GM12865 (cell line): Measurements from ENCODE around the gene OTOS.

Experiments
- DNase-seq: peaks from one replicate; pipeline ENCODE4 v3.0.0; 2010; ENCODE audit warnings: low read depth
- H3K4me3 ChIP-seq: 2 replicates; pipeline ENCODE4 v1.5.1; 2011; ENCODE audit warnings: mild to moderate bottlenecking, low read depth, low read length, control low read depth
- TF ChIP-seq, protein P1 (sequence below): IDR thresholded peaks from 2 replicates; pipeline ENCODE4 v1.5.1; 2011; ENCODE audit warnings: low read length, control low read depth, low read depth, inconsistent platforms; ENCODE audit not compliant: insufficient read depth; ENCODE audit errors: missing control alignments

OTOS gene

DNA sequence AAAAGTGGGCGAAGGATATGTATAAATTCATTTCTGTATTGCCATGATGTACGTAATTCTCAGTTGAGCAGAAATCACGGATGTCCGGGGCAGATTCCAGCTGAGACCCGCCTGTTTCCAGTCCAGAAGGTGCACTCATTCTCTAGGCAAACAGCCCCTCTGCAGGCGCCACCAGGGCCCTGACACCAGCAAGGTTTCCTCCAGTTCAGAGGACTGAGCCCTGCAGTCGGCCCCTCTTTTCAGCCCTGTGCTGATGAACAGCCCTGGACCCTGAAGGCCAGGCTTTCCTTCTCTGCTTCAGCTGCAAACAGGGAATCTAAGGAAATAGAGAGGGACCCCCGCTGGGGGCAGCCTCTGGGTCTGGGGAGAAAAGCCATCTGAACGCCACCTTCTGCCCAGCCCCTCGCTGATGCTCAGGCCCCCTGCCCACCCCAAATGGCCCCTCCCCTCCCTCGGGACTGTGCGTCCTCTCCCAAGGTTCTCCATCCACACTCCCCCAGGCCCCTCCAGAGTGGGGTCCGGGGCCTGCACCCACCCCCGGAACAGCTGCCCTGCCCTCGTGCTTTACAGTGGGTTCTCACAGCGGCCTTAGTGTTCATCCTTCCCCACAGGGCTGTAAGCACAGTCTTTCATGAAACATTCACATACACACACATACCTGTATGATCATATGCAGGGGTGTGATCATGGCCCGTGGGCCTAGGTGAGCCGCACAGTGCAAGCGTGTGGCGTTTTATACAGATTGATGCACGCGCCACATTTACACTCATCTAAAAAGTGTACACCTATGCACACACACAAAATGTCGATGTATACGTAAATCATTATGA, 16.4 kb downstream of the OTOS start:
- H3K4me3 ChIP-seq, result no peak overlapping the region
- DNase-seq, result no peak
- TF ChIP-seq, protein P1, sequence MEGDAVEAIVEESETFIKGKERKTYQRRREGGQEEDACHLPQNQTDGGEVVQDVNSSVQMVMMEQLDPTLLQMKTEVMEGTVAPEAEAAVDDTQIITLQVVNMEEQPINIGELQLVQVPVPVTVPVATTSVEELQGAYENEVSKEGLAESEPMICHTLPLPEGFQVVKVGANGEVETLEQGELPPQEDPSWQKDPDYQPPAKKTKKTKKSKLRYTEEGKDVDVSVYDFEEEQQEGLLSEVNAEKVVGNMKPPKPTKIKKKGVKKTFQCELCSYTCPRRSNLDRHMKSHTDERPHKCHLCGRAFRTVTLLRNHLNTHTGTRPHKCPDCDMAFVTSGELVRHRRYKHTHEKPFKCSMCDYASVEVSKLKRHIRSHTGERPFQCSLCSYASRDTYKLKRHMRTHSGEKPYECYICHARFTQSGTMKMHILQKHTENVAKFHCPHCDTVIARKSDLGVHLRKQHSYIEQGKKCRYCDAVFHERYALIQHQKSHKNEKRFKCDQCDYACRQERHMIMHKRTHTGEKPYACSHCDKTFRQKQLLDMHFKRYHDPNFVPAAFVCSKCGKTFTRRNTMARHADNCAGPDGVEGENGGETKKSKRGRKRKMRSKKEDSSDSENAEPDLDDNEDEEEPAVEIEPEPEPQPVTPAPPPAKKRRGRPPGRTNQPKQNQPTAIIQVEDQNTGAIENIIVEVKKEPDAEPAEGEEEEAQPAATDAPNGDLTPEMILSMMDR, result no peak

DNA sequence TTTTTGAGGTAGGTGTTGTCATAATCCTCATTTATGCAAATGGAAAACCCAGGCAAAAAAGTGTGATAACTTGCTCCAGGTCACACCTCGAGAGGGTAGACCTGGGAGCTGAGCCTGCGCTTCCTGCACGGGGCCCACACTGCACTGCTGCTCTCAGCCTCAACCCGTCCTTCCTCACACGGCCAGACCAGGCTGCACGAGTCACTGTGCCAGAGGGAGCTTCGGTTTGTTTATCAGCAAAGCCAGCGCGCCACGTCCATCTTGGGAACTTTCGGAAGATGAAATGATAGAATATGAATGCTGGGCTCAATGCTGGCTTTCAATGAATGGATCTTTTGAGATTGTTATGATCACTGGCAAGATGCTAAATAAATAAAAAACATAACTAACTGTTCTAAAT, 18.8 kb downstream of the OTOS start:
- DNase-seq, result no peak
- TF ChIP-seq, protein P1, result no peak

DNA sequence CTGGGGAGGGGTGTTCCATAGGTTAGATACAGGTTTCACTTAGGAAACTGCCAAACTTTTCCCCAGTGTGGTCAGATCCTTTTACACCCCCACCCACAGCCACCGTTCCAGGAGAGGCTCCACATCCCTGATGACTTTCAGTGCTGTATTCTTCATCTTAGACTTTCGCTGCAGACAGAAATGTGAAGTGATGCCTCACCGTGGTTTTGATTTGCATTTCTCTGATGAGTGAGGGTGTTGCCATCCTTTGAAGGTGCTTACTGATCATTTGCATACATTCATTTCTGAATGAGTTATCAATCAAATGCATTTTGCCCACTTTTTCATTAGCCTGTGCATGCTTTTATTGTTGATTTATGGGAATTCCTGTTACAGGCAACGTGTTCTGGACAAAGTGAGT, 19.3 kb downstream of the OTOS start:
- DNase-seq, result peak; percentile 34
- H3K4me3 ChIP-seq, result no peak overlapping the region
- TF ChIP-seq, protein P1, result no peak

More for the DNA sequence above, 18.8 kb downstream of the OTOS start:
- no peak overlapping the region for H3K4me3 ChIP-seq

DNA sequence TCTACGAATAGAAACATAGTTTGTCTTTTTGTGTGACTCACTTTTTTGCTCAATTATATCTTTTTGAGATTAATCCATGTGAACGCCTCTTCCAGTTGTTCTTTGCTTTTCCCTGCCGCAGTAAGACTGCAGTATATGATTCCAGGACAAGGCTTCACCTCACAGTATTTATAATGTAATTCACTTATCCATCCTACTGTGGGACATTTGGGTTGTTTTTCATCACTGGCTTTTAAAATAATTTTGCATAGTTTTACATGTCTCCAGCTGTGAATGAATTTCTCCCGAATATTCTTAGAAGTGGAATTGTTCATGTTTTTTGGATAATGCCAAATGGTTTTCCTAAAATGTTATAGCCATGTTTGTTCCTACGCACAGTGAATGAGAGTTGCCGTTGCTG, 26.2 kb downstream of the OTOS start:
- H3K4me3 ChIP-seq, result no peak overlapping the region
- DNase-seq, result no peak
- TF ChIP-seq, protein P1, result no peak

DNA sequence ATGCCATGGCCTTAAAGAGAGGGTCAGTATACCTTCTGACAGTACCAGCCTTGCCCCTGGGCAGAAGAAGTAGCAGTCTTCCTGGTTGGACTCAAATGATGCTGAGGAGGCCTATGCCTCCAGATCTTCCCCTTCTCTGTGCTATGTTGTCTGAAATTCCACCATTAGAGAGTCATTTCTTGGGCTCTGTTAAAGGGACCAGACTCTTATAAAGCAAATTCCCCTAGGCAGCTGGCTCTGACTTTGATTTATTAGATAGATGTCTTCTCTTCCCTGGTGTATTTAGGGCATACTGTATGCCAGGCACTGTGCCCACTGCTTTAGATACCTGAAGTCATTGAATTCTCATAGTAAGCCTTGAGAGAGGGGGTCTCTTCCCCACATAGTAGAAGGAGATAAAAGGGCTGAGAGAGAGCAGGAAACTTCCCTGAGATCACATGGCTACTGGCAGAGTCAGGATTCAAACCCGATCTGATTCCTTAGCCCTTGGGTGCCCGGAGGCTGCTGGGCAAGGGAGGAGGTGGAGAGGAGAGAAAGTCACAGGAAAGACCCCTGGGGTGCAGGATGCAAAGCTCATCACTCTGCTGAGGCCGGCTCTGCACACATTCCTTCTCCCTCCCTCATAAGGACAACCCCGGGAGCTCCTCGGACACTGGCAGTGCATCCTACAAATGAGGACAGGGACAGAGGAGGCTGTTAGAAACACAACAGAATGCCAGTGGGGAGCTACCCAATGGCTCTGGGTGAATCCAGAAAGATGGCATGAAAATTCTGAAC, 27.4 kb downstream of the OTOS start:
- H3K4me3 ChIP-seq, result no peak overlapping the region
- TF ChIP-seq, protein P1, result no peak
- DNase-seq, result no peak

DNA sequence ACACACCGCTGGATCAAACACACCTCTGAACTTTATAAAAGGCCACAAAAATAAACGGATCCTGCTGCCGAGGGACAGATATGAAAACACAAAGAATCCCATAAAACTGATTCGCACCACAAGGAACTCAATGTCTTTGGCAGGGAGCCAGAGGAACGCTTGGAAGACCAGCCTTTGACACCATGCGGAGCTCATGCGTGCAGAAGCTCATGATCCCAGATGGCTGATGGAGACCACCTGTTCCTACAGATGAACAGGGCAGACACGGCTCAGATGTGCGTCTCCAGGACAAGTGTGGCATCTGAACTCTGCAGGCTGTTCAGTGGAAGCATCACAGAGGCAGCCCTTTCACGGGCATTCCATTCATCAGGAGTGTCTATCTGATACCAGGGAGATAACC, 29.2 kb downstream of the OTOS start:
- no peak for DNase-seq
- no peak overlapping the region for H3K4me3 ChIP-seq
- TF ChIP-seq, protein P1, result no peak
